ENCODE data around the gene PFN2.

PFN2 gene

DNA sequence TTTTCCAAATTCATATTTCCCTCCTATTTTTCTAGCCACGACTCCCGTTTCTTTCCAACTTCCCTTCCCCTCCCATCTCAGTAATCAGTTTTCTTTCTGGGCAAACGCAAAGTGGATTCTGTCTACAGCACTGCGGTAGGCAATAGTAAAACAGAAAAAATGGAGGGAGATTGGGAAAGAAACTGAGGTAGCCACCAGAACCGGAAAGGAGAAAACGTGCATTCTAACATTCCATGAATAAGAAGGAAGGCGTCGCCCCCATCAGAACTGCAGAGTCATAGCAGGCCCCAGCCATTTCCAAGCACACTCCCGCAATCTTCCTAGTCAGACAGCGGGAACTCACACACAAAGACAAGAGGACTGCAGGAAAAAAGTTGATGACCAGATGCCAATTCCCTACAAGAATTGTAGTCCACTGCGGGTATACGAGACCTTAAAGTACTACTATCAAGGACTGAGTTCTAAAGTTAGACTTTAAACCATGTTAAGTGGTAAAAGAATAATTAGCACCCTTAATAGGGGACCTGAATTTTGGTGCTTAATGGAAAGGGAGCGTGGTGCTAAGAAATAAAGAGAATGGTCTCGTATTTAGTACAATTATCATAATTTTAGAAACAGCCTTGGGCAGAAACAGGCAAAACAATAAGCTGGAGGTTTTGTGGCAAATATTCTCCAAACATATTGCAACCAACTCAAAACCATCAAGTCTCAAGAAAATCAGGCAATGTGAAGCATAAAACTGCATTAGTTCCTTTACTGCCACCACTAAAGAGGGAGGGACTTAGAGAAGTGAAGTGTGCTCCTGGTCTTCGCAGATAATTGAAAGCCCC lies 1.4 kb downstream of the PFN2 start:
- peak overlapping the region; percentile 74 for H3K4me3 ChIP-seq (ENCODE audit: control insufficient read depth, low read depth, low read length)
- TF ChIP-seq, protein P1, sequence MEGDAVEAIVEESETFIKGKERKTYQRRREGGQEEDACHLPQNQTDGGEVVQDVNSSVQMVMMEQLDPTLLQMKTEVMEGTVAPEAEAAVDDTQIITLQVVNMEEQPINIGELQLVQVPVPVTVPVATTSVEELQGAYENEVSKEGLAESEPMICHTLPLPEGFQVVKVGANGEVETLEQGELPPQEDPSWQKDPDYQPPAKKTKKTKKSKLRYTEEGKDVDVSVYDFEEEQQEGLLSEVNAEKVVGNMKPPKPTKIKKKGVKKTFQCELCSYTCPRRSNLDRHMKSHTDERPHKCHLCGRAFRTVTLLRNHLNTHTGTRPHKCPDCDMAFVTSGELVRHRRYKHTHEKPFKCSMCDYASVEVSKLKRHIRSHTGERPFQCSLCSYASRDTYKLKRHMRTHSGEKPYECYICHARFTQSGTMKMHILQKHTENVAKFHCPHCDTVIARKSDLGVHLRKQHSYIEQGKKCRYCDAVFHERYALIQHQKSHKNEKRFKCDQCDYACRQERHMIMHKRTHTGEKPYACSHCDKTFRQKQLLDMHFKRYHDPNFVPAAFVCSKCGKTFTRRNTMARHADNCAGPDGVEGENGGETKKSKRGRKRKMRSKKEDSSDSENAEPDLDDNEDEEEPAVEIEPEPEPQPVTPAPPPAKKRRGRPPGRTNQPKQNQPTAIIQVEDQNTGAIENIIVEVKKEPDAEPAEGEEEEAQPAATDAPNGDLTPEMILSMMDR (IDR thresholded peaks at IDR 0.05; ENCODE audit: control insufficient read depth, insufficient read depth, low read depth, low read length, missing control alignments) = no peak
- DNase-seq (ENCODE audit: low read depth) = no peak

GRCh38 chr3:149968216-149968615 lies 2.5 kb downstream of the PFN2 start:
- TF ChIP-seq, protein P1 (IDR thresholded peaks at IDR 0.05; ENCODE audit: control insufficient read depth, insufficient read depth, low read depth, low read length, missing control alignments) = no peak
- H3K4me3 ChIP-seq (ENCODE audit: control insufficient read depth, low read depth, low read length) = peak overlapping the region; percentile 74
- no peak for DNase-seq (ENCODE audit: low read depth)

GRCh38 chr3:149967086-149967685 lies 3.5 kb downstream of the PFN2 start:
- DNase-seq (ENCODE audit: low read depth) = no peak
- no peak overlapping the region for H3K4me3 ChIP-seq (ENCODE audit: control insufficient read depth, low read depth, low read length)
- TF ChIP-seq, protein P1 (IDR thresholded peaks at IDR 0.05; ENCODE audit: control insufficient read depth, insufficient read depth, low read depth, low read length, missing control alignments) = peak; percentile 26

DNA sequence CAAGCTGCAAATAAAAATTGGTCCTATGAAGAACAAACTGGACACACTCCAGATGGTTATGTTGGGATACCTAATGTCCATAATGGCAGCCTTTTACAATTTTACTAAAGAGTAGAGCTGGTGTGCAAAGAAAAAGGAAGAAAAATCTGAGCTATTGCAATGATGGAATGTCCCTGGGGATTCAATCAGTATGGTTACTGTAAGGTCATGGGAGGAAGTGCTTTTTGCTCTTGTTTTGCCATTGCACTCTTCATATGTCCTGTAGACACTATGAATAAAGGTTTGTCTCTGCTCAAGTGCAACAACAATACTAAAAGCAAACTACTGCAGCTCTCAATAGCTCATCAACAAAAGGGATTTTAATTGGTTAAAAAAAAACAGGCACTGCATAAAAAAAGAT lies 5.4 kb downstream of the PFN2 start:
- no peak overlapping the region for H3K4me3 ChIP-seq (ENCODE audit: control insufficient read depth, low read depth, low read length)
- TF ChIP-seq, protein P1 (IDR thresholded peaks at IDR 0.05; ENCODE audit: control insufficient read depth, insufficient read depth, low read depth, low read length, missing control alignments) = no peak
- DNase-seq (ENCODE audit: low read depth) = no peak

DNA sequence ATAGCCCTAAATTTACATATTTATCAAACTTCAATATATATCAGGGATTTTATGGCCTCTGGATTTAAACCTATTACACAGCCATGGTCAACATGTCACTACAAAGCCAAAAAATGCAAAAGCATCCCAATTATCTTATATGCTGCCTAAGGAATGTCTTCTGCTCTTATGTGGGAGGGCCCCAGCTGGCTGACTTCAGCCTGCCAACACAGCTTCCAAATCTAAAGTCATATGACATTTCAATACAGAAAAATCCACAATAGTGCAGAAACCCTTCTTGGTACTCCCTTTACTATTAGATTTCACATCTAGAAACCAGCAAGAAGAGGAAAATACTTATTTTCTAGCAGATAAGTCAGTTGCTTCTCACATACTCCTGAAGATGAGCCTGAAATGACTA lies 6.4 kb downstream of the PFN2 start:
- no peak overlapping the region for H3K4me3 ChIP-seq (ENCODE audit: control insufficient read depth, low read depth, low read length)
- DNase-seq (ENCODE audit: low read depth) = no peak
- TF ChIP-seq, protein P1 (IDR thresholded peaks at IDR 0.05; ENCODE audit: control insufficient read depth, insufficient read depth, low read depth, low read length, missing control alignments) = no peak

- DNase-seq (ENCODE audit: low read depth) = no peak
- TF ChIP-seq, protein P1 (IDR thresholded peaks at IDR 0.05; ENCODE audit: control insufficient read depth, insufficient read depth, low read depth, low read length, missing control alignments) = no peak
- no peak overlapping the region for H3K4me3 ChIP-seq (ENCODE audit: control insufficient read depth, low read depth, low read length)
These were observed 7.2 kb downstream of the PFN2 start for GRCh38 chr3:149963485-149963884.

All from AG09309 (cell line).